Measurements from ENCODE around the gene TBCD.
"Not testable (repeated sequence)": the region's sequence is repeated elsewhere in the genome, so short reads cannot be mapped to it uniquely, and the experiment has no call there.

The TBCD gene

DNA sequence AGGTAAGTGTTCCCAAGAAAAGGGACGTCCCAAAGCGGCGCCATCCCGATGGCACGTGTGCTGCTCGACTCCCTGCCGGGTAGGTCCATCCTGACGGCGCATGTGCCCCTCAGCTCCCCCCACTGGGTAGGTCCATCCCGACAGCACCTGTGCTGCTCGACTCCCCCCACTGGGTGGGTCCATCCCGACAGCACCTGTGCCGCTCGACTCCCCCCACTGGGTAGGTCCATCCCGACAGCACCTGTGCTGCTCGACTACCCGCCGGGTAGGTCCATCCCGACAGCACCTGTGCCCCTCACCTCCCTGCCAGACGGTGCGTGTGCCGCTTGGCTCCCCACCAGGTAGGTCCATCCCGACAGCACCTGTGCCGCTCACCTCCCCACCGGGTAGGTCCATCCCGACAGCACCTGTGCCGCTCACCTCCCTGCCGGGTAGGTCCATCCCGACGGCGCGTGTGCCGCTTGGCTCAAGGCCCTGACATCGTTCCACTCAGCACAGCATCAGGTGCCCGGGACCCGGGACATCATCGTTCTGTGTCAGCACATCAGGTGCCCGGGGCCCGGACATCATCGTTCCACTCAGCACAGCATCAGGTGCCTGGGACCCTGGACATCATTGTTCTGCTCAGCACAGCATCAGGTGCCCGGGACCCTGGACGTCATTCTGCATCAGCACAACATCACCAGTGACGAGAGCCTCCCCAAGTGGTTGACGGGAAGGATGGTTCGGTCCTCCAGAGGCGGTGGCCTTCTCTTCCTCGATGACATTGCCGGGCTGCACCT lies 22.2 kb upstream of the TBCD start:
- no peak for DNase-seq (ENCODE audit: low read depth in 3 of 3)

DNA sequence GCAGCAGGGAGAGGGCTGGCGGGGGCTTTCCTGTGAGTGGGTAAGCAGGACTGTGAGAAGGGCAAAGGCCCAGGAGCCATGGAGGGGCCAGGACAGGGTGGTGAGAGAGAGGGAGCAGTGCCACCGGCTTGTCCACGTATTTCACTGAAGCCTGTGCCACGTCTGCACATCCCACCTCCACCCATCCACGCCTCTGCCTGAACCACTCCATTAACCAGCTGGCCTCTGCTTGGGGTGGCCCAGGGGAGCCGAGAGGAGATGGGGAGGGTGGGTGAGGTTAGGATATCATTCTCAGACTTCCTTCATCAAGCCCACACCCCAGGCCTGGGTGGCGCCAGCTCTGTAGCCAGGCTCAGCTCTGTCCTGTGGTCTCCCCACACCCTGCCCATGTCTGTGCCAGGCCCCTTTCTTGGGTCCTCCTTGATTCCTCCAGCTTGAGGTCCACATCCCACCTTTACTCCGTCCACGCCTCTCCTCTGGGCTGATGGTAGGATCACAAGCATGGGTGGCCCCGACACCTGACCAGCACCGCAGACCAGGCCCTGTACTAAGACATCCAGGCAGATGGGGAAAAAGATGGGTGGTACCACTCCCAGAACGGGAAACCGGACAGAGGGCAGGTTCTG lies 19.6 kb upstream of the TBCD start:
- no peak for DNase-seq (ENCODE audit: low read depth in 3 of 3)

DNA sequence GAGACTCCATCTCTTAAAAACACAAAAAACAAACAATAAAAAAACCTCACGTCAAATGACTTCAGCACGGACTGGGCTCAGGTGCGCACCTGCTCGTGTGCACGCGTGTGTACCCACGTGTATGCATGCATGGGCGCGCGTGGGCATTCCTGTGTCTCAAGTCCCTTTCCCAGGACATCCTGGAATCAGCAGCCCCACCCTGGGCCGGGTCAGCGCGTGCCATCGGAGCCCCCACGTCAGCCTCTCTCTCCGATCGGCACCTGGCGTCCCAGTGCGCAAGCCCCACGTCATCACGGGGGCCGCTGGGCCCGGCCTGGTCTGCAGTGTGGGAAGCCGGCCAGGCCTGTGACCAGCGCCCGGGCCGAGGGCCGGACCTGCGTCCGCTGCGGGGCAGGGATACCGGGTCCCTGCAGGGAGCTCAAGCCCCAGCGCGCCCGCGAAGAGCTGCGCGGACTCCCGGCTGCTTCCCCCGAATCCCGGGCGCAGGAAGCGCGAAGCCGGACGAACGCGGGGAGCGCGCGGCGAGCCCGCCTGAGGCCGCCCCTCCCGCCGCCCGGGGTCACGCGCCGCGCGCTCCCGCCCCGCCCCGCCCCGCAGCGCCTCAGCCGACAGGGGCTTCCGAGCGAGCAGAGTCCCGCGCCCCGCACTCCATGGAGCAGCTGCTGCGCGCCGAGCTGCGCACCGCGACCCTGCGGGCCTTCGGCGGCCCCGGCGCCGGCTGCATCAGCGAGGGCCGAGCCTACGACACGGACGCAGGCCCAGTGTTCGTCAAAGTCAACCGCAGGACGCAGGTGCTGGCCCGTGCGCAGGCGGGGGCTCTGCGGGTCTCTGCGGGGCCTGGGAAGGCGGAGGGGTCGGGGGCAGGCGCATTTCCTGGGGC lies 16.6 kb upstream of the TBCD start, which contains the start of gene FN3K:
TSS of gene FN3K (plus strand) at position 629 of the 880 bp plus-strand sequence. CDS start at position 651, 22 bp downstream.
- no peak for DNase-seq (ENCODE audit: low read depth in 3 of 3)

DNA sequence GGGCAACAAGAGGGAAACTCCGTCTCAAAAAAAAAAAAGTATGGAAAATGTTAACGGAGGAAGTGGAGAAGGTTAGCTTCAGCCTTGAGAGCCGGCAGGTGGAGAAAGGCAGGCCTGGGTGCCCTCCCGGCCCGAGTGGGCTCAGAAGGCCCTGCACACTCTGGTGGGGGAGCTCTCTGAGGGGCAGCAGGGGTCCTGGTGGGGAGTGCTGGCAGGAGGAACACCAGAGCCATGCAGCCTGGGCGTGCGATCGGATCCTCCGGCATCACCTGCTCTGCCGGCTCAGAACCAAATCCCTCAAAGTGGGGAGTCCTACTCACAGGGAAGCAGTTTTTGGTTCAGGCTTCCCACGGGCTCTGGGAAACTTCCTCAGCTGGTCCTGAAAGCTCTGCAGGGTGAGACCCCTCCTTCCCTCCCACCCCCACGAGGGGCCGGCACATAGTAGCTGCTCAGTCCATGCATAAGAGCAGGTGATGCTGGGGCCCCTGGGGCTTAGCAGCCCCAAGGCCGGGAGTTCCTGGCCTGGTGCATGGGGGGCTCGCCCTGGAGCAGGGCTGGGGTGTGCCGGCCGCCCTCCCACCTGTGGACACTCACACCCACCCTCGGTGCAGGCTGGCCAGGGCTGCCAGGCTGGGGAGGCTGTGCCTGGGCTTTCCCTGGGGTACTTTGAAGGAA lies 15.2 kb upstream of the TBCD start:
- no peak for DNase-seq (ENCODE audit: low read depth in 3 of 3)

DNA sequence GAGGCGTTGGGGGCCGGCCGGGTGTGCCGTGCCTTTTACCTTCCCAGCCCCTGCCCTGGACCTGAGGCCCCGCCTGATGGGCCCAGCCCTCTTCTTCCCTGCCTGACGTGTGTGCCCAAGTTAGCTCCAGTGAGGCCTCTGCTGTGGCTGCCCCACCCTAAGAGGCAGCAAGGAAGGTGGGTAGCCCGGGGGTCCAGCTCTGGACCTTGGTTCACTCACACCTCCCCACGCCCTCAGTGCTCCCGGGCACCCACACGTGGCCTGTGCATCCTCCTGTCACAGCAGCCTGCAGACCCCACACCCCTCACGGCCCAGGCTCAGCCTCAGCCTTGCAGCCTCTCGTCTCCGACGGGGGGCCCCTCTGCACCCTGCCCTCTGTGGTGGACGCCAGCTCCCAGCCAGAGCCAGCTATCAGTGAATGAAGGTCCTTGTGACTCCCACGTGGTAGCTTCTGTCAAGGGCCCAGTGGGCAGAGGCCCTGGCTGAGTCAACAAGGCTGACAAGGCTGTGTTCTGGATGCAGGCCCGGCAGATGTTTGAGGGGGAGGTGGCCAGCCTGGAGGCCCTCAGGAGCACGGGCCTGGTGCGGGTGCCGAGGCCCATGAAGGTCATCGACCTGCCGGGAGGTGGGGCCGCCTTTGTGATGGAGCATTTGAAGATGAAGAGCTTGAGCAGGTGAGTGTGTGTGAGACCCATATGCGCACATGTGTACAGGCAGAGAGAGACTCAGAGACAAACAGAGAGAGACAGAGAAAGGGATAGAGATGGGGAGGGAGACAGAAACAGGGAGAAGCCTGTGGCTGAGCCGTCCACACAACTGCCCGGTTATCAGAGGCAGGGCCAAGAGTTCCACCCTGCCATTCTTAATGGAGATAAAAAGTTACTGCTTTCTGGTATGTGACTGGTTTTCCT lies 13.6 kb upstream of the TBCD start:
- DNase-seq (ENCODE audit: low read depth in 3 of 3): no peak

DNA sequence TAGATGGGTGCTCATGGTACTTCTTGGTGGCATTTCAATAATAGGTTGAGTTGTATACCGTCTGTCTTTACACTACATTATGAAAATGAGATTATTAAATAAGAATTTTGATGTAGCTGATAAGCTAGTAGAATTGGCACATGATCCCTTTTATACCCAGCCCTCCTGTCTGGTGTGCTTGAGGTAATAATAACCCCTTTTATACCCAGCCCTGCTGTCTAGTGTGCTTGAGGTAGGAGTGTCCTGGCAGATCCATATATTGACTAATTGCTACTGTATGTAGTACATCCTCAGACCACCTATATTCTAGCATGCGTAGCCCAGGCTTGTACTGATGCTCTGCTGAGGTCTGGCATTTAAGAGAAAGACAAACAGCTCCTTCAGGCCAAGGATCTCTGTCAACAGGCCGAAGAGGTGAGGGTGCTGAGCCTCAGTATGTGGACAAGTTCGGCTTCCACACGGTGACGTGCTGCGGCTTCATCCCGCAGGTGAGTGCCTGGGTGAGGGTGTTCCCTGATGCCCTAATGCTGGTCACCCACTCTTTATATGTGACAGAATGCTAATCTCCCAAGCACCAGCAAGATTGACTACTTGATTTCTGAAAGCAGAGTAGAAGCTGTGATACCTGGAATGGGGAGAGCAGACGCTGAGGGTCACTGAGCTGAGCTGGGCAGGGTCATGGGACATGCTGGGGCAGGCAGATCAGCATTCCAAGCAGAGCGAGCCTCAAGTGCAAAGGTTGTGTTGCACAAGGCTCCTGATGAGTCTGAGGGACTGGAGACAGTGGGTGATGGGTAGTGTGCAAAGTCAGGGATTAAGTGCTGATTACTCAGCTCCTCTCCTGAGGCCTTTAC lies 10.7 kb upstream of the TBCD start:
- DNase-seq (ENCODE audit: low read depth in 3 of 3): no peak

DNA sequence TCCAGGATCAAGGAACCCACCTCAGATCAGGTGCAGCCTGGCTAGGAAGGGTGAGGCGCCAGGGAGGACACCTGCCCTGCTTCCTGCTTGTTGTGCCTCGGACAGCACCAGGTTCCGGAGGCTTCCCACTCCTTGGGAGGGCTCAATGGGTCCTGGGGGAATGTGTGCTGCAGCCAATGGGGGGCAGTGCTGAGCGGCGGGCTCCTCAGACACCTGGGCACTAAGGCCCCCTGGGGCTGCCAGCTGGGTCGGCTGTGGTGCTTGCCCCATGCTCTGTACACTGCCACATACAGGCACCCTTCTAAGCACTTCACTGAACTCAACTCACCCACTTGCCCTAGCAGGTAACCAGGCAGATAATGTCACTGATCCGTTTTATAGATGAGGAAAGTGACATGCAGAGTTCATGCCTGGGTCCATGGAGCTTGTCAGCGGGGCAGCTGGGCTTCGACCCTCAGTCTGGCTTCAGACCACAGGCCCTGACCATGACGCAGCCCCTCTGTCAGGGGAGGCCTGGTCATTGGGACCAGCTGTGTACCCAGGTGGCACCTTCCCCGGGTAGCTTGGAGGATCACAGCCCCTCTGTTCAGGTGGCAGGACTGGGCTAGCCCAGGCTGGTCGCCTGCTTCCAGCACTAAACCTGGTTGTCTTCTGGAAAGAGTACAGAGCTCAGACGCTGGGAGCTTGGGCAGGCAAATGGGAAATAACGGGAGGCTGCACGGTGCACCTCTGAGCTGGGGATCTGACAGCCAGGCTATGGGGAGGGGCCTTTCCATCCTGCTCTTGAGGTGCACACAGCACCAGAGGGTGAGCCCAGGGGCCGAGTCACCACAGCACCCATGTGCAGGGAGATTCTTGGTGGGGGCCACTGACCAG lies 8.3 kb upstream of the TBCD start:
- no peak for DNase-seq (ENCODE audit: low read depth in 3 of 3)

DNA sequence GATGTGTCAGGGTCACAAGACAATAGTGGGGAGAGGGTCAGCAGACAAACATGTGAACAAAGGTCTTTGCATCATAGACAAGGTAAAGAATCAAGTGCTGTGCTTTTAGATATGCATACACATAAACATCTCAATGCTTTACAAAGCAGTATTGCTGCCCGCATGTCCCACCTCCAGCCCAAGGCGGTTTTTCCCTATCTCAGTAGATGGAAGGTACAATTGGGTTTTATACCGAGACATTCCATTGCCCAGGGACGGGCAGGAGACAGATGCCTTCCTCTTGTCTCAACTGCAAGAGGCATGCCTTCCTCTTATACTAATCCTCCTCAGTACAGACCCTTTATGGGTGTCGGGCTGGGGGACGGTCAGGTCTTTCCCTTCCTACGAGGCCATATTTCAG lies 7.1 kb upstream of the TBCD start:
- DNase-seq (ENCODE audit: low read depth in 3 of 3): not testable (repeated sequence)

DNA sequence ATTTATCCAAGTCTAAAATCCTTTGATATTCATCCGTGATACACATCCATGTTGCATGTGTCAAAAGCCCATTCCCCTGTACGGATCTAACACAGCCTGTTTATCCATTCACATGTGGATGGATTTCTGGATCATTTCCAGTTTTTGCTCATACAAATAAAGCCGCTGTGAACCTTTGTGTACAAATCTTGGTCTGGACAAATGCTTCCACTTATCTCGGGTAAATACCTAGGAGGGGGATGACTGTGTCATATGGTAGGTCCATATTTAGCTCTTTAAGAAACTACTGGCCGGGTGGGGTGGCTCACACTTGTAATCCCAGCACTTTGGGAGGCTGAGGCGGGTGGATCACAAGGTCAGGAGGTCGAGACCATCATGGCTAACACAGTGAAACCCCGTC lies 6.3 kb upstream of the TBCD start:
- no peak for DNase-seq (ENCODE audit: low read depth in 3 of 3)

DNA sequence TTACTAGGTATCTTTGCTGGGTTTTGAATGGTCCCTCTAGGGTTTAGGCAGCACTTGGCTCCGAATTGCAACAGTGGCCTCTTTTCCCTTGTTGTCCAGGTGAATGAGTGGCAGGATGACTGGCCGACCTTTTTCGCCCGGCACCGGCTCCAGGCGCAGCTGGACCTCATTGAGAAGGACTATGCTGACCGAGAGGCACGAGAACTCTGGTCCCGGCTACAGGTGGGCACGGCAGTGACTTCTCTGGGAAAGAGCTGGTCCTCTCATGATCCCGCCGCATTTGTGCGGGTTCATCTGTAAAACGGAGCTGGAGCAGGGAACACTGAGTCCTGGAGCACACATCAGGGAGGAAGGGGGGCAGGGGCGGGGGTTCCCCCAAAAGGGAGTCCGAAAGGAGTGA lies 3.1 kb upstream of the TBCD start:
- no peak for DNase-seq (ENCODE audit: low read depth in 3 of 3)

DNA sequence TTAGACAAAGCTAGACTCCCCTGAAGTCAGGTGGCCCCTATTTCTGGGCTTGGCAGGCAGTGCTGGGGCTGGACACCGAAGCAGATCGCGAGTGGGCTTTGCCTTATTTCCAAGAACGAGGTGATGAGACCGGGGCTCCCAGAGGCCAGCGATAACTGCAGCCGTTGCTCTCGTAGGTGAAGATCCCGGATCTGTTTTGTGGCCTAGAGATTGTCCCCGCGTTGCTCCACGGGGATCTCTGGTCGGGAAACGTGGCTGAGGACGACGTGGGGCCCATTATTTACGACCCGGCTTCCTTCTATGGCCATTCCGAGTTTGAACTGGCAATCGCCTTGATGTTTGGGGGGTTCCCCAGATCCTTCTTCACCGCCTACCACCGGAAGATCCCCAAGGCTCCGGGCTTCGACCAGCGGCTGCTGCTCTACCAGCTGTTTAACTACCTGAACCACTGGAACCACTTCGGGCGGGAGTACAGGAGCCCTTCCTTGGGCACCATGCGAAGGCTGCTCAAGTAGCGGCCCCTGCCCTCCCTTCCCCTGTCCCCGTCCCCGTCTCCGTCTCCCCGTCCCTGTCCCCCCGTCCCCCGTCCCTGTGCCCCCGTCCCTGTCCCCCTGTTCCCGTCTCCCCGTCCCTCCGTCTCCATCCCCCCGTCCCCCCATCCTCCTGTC lies 1.5 kb upstream of the TBCD start:
- DNase-seq (ENCODE audit: low read depth in 3 of 3): no peak

DNA sequence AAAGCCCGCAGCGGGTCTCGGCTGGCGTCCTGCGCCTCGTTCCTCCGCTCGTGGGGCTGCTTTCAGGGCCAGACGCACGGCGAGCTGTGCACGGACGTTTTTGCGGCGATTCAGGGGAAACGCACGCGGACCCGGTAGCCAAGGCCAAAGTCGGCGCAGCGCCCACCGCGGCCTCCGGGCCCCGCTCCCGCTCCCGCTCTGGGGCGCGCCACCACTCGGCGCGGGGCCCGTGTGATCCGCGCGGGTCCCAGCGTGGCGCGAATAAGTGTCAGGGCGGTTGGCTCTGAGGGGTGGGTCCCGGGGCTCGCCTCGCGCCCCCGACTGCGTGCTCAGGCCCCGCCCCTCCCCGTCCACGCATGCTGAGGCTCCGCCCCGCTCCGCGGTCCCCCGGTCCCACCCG lies 694 bp upstream of the TBCD start:
- DNase-seq (ENCODE audit: low read depth in 3 of 3): no peak

DNA sequence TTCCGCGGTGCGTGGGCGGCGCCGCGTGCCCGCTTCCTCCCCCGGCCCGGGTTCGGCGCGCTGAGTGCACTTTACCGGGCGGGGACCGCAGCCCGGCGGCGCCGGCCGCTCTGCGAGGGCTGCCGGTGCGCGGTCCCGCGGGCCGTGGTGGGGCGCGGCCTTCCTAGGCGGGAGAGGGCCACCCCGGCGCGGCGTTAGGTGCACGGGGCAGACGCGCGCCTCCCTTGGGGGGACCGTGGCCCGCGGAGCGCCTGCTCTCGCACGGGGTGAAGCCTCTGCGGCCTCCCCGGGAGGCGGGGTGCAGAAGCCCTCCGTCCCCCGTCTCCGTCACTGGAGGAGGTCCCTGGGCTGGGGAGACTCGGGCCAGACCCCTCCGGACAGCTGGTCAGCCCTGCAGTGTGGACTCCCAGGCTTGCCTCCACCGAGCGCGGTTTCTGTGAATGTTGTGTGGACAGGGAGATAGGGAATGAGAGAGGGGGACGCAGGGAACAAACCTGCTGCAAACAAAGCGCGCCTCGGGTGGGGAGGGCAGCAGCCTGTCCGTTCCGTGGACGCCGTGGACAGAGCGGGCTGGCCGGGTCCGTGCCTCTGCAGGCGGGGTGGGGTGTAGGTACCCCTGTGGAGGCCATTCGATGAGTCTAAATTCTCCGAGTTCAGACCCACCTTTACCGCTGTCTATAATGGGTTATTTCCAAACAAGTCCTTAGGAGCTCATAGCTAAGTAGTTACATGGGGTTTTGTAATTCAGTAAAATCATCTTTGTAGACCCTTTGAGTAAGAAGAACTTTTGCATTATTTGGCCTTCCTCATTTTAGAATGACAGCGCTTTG lies 721 bp downstream of the TBCD start:
- no peak for DNase-seq (ENCODE audit: low read depth in 3 of 3)

DNA sequence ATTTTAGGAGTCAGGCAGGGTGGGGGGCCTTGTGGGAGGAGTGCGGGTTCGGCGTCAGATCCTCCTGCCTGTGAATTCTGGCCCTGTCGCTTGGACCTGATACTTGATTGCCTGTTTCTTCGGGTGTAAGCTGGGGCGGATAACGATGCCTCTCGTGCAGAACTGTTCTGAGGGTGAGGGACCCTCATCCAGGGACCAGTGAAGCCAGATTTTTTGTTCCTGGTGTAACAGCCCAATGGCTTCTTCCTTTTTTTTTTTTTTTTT lies 1.3 kb downstream of the TBCD start:
- DNase-seq (ENCODE audit: low read depth in 3 of 3): no peak

DNA sequence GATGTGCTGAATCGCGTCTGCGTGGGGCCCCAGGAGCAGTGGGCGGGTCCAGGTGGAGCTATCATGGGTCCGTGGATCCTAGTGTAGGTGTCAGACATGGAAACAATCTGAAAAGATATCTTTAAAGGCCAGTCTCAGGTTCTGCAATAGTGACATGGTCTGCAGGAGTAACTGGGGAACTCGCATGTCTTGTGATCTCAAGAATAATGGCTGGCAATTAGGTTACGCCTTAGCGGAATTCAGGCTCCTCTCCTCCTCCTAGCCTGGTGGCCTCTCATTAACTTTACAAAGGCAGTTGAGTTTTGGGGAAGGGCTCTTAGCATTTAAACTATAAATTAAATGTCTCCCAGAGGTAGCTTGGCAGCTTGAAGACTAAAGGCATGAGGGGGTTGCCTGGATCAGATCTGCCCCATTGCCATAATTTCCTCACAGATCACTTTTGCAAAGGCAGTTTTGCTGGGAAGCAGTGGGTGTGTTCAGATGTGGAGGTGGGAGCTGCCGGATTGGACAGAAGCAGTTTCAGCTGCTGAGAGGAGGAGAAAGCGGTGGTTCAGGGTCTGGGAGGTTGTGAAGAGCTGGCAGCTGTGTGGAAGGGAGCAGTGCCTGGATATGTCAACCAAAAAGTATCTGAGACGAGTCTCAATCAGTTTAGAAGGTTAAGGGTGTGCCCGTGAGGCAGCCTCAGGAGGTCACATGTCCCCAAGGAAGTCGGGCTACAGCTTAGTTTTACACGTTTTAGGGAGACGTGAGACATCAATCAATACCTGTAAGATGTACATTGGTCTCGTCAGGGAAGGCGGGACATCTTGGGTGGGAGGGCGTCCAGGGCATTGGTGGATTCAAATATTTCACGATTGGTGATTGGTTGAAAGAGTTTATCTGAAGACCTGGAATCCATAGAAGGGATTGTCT lies 2.7 kb downstream of the TBCD start:
- DNase-seq (ENCODE audit: low read depth in 3 of 3): no peak

DNA sequence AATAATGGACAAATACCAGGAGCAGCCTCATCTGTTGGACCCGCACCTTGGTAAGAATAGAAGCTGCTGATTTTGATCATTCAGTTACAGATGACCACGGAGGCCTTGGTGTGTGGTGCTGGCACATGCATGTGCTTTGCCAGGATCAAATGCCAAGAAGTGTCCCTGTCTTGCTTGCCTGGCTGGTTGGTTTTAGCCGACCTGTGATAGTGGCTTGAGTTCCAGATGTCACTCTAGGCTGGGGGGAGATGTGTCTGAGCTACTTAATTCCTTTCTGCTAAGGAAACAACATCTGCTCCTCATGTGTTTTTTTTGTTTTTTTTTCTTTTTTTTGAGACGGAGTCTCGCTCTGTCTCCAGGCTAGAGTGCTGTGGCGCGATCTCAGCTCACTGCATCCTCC lies 4.3 kb downstream of the TBCD start:
- DNase-seq (ENCODE audit: low read depth in 3 of 3): no peak

DNA sequence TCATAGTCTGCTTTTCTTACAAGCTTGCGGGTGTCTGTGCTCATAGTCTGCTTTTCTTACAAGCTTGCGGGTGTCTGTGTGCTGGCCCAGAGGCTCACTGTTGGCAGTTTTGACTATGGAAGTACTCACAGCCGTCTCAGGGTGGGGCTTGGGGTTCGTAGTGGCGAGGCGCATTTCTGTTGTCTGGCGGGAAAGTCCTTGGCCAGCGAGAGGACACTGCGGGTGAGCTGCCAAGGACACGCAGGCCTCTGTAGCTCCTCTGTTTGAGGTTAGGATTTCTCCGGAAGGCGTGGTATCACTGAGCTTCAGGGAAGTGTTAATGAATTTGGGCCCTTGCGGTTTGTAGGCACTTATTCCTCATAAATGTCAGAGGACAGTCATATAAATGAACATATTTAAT lies 13.5 kb downstream of the TBCD start:
- DNase-seq (ENCODE audit: low read depth in 3 of 3): no peak

Data from stimulated activated CD4-positive, alpha-beta T cell treated with anti-CD3 and anti-CD28 coated beads, TNF-alpha, amount 100 ng/mL, for 48 hours (primary cell).